LHCN-M2 (cell line): ENCODE data around the gene SH3BP2. TPM values are rescaled to one million over a fixed set of nuclear protein-coding genes. Genes with fewer than 3 reads are reported as not detected.
A peak's percentile ranks its signal among the peaks of the same experiment; 100 is the strongest.

Source experiments
- DNase-seq: peaks from one replicate; pipeline ENCODE4 v3.0.0-alpha.2; 2012; ENCODE audit warnings: low read depth
- total RNA-seq: library from RNA; depleted of rRNA; stranded (reverse); fragments of >200 nt; gene quantifications from 2 replicates; pipeline ENCODE4 v1.2.3, GENCODE V29; 2014

SH3BP2 gene
- total RNA-seq, 1 experiment from 2014 or later, result 31.7 TPM

DNA sequence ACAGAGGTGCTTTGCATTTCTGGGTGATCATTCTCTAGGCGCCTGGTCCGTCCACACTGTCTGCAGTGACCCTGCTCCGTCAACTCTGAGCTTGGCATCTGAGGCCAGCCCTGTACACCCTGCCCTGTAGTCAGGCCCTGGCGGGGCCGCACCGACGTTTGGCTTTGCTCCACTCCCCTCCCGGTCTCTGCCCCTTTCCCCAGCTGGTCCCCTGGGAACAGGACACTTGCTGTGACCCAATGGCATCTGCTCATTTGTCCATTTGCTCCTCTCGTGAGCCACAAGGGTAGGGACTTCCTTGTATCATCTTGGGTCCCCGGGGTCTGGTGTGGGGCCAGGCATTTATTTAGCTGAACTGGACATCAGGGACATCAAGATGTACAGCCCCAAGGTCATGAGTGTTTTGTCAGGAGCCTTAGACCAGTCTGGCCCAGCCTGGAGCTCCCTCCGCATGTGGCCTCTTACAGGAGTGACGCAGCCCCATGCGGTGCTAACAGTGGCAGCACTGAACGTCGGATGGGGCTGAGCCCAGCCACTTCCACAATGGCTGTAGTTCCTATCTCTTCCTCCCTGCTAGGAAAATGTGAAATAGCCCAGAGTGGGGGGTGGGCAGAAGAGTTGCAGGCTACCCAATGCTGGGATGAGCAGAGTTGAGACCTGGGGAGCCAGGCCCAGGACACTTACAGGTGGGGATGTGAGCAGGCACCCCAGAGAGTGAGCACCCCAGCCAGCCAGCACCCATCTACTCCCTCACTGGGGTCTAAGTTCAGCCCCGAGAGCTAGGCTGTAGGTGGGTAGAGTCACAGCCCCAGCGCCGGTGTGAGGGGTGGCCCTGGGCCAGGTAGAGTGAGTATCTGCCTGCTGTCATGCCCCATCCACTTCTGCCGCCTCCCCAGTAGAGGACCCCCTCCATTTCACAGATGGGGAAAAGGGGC is 2.0 kb upstream of the SH3BP2 start:
- DNase-seq, result no peak

GRCh38 chr4:2791518-2792395 is 1.1 kb upstream of the SH3BP2 start:
- no peak for DNase-seq

- DNase-seq, result no peak
These were observed 532 bp upstream of the SH3BP2 start for GRCh38 chr4:2792396-2792710.

- DNase-seq, result peak; percentile 26
These were observed 951 bp downstream of the SH3BP2 start for GRCh38 chr4:2793586-2794485.

DNA sequence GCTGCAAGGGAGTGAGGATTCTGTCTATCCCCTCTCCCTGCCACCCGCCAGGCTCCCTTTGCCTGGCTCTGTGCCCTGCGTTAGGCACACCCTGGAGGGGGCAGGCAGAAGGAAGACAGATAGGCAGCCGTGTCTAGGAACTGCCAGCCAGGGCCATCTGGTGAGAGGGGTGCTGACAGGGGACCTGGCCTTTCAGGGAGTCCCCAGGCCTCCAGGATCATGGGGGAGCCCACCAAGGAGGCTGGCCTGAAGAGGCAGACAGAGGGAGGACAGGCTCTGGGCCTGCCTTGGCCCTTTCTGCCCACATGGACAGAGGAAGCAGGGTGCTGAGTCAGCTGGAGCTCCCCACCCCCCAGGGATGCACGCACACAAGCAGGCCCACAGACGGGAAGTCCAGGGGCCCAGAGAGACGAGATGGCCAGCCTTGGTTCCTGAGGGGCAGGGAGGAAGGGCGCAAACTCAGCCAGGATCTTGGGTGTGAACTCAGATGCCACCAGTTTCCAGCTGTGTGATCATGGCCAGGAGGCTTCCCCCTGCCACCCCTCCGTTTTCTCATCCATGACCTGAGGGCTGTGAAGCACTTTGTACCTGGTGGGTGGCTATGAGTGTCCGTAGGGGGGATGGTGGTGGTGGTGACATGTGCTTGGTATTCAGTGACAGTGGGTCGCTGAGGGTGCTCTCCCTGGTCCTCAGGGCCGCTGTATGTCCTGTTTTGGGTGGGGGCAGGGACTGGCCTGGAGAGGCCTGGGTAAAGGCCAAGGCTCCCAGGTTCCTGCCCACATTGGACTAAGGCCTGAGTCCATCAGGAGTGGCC is 1.8 kb downstream of the SH3BP2 start:
- peak; percentile 28 for DNase-seq

DNA sequence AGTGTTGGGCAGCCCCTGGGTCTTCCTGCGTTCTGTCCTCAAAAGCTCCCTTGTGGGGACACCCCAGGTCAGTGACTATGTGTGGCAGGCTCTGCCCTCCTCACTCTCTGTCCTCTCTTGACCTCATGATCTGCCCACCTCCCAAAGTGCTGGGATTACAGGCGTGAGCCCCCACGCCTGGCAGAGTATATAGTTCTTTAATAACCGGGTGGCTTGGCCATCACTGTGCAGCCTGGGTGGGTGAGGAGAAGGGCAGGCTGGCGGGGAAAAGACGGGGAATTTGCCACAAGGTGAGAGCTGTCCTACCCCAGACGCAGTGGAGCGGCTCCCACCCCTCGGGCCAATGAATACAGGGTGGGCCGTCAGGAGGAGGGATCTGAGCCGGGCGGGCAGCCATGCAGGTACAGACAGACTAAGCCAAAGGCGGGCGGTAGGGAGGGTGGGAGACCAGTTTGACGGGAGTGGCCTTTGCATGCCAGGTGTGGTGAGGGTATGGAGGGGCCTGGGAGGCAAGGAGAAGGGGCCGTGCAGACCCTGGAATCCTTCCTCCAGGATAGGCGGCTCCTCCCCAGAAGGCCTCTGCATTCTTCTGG is 2.5 kb downstream of the SH3BP2 start:
- no peak for DNase-seq

GRCh38 chr4:2795893-2796848 is 3.3 kb downstream of the SH3BP2 start:
- peak; percentile 26 for DNase-seq

DNA sequence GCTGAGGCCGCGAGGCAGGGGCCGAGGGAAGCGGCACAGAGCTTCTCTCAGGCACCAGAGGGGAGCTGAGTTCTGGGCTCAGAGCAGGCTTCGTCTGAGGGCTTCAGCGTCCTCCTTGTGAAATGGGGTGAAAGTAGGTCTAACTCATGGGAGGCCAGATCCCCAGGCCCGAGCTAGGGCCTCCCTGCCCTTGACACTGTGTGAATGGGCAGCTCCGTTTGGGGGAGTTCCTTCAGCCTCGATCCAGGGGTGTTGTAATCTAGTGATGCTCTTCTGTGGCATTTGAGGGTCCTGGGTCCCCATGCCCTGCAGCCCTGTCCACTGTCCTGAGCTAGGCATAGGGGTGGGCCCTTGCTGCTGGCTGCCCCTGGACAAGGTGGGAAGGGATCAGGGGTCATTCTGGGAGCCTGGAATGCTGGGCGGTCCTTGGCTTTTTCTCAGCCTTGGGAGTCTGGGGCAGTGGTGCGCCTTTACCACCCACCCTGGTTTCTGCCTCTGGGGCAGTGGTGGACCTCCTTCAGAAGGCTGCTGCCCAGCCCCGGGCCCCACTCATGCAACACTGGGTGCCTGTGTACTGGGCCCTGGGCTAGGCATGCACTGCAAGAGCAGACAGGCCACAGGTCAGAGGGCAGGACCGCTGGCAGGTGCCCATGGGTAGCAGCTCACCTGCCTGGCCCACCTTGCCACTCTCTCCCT is 4.1 kb downstream of the SH3BP2 start:
- DNase-seq, result no peak

DNA sequence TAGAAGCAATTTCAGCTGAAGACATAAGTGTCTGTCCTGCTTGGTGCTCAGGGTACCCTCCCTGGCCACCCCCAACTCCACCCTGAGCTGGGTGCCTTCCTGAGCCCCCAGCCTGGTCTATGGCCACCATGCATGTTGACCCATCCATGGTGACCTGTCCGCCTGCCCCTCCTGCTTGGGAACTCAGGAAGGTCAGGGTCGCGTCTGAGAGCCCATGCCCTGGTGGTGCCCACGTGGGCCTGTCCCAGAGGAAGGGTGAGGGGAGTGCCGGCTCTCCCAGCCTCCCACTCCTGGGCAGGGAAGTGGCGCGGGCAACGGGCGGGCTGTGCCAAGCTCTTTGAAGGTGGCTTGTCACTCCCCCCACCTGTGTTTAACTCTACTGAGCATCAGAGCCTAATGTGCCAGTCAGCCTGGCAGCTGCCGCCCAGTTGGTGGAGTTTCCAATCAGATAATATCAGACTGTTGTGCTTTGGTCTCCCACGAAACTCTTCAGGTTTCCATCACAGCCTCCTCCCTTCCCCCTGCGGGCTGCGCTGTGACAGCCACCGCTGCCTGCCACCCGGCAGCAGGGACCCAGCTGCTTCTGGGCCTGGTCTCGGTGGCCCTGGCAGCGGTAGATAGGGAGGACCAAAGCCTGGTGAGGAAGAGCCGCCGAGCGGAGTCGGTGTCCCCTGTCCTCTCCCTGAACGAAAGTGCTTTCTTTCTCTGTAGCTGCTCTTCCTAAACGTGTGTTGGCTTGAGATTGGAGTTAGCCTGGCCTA is 4.8 kb downstream of the SH3BP2 start:
- no peak for DNase-seq

DNA sequence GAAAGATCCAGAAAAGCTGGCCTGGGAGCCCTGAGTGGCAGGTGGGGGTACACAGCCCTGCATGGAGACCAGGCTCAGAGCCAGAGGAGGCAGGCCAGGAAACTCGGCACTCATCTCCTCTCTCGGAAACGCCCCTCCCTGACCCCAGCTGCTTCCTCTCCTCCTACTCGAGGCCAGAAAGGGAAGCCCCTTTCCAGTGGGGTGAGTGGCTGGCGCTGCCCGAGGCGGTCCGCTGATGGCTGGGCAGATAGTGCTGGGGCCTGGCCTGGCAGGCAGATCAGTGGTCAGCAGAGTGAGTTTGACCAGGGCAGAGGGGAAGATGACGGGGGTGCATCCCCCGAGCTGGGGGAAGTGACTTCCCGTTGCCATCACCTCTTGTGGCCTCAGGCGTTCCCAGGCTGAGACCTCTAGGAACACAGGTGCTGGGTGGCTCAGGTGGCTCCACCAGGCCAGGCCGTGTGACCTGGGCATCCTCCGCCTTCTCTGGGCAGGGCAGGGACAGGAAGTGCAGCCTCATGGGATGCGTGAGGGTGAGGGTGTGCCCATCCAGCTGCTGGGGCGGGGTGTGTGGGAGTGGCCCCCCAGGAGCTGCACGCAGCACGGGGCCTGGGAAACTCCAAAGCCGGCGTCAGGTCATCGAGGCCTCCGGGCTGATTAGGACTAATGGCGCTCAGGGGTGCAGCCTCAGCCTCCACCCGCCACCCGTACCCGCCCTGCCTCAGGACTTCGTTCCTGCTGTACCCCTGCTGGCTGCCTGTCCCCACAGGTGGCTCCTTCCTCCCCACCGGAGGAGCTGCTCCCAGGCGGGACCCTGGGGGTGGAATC is 5.7 kb downstream of the SH3BP2 start:
- DNase-seq, result no peak

DNA sequence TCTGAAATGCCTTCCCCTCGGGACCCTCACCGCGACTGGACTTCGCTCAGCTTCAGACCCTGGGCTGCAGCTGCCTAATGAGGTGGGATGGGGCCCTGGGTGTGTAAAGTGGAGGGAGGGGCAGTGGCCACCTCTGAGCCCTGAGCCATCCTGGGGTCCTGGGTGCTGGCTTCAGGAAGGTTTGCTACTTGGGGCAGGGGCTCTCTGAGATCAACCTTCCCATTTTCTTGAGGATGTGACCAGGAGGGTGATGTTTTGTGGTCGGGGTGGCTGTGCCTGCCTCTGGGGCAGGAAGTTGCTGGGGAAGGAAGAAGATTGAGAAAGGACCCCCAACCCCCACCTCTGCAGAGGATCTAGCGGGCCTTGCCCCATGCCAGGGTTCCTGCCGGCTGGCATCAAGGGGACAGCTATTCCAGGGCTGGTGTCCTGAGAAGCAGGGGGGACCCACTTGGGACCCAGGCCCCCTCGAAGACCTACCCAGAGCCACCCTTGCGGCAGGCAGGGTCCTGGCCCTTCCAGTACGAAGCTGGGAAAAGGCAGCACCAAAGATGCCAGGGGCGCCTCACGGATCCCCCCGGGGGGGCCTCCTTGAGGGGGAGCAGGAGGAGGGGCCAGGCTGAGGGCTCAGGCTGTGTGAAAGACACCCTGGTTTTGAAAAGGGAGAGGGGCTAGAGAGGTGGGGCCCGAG is 6.5 kb downstream of the SH3BP2 start:
- no peak for DNase-seq

DNA sequence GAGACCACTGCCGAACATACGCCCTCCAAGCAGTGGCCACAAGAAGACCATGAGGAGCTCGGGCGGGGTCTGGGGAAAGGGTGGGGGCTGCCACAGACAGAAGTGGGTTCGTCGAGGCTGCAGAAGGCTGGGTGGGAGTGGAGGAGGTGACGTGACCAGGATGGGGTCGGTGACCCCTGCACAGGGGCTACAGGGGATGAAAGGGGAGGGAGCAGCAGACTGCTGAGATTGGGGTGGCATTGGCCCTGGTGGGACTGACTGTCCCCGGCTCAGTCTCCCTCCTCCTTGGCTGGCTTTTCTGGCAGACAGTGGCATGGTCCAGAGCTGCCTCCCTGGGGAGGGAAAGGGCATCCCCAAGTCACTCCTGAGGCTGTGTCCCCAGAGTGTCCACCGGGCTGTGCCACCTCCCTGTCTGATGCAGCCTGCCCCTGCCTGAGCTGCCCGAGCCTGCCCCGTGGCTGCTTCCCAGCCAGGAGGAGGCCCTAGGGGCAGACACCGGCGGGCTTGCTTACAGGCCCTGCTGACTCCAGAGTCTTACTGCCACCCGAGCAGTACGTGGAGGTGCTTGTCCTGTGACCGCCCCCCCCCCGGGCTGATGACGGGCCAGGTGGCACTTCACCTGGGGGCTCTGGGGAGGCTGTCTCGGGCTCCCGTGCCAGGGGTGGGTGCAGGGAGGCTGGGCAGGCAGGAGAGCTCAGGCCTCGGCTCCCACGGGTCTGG is 7.2 kb downstream of the SH3BP2 start:
- DNase-seq, result no peak

DNA sequence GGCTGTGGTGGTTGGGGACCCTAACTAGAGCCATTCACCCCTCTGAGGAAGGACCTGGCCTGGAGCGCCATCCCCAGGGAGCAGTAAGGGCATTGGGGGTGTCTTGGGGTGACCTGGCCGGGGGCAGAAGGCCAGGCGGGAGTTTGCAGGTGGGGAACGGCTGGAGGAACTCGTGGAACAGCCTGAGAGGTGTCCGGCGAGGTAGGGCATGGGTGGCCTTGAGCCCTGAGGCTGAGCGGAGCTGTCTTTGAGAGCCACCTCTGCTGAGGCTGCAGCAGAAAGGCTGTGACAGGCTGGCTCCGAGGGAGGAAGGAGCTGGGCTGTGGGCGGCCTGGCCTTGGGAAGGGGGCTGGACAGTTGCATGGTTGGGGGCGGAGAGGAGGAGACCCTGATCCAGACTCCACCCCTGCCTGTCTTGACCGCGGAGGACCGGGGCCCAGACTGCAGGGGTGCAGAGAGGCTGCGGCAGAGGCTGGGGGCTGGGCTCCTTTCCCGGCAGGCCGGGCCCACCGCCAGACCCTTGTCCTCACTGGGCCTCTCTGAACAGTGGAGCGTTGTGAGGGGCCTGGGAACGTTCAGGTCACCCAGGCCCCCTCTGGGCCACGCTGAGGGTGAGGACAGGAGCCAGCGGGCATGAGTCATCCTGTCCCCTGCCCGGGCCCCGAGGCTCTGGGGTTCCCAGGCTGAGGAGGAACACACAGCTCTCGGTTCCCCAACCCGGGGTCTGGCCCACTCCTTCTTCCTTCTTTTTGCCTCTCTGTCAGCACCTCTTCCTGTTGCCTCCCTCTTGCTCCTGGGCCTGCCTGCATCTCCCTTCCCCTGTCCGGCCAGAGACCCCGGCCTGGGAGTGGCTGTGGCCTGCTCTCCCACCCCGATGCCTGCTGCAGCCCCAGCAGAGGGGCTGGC is 8.1 kb downstream of the SH3BP2 start:
- no peak for DNase-seq
